ENCODE data around the gene WASF3. TPM values are rescaled to one million over a fixed set of nuclear protein-coding genes. Genes with fewer than 3 reads are reported as not detected.
A peak's percentile ranks its signal among the peaks of the same experiment; 100 is the strongest.

Gene WASF3
- total and polyA plus RNA-seq, 2 of the 13 experiments (the other 11 are each of a cell fraction or from before 2014, with no cell fraction given), result 10.4 to 17.2 TPM

DNA sequence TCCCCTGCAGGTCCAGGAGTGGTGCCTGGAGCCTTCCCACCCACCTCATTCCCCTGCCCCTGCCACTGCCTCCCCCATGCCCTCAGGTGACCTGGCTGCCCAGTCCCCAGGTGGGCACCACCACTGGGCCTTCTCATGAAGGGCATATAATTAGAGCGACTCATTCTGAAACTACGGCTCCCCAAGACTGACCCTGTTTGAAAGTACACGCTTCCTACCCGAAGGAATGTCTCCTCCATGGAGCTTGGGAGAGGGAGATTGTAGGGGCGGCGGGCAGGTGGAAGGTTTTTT, 150.5 kb downstream of the WASF3 start:
- in situ Hi-C loops (cut with HindIII; ENCODE audit: extremely low pct_ligation_motif_present, low pct_unique_long_range_greater_than_20kb), result loop anchor here (5.0 kb wide), 2 partner anchors 164 to 224 kb away; no protein-coding TSS in a partner anchor
- CTCF ChIA-PET (ENCODE audit: low intra/inter-chr PET ratio, low total read pairs), result interaction anchor here (1.5 to 1.8 kb wide), 2 partner anchors 165 to 222 kb away, joined by 10 read pairs; no protein-coding TSS in a partner anchor
- Histone ChIP-seq H3K27ac (ENCODE audit: extremely low read length, insufficient read depth, low read length) (no peak overlapping the region), H3K4me2 (ENCODE audit: low read depth, low read length) (no peak overlapping the region), H3K9me3 (ENCODE audit: low read length) (no peaks in the 10 kb centered on the region; the same call in 1 of the 2 replicates), H2AFZ (ENCODE audit: low read length) (no peak overlapping the region), H3K79me2 (ENCODE audit: insufficient read depth, low read length) (no peaks in the 10 kb centered on the region), H3K4me3 (replicated peaks in 1 of 3; ENCODE audit: insufficient read depth in 1 of 3, low read depth in 2 of 3, low read length in 3 of 3) (no peak overlapping the region), H4K20me1 (ENCODE audit: insufficient read depth, low read length) (no peaks in the 10 kb centered on the region; the same call in 1 of the 2 replicates), H3K9ac (ENCODE audit: insufficient read depth, low read depth, low read length) (no peak overlapping the region), H3K4me1 (ENCODE audit: insufficient read depth, low read length) (no peaks in the 10 kb centered on the region), H3K27me3 (ENCODE audit: control insufficient read depth in 1 of 2, insufficient read depth in 2 of 2, low read length in 2 of 2) (peaks cover 0 to 4% of the 10 kb centered on the region in 2 experiments; a peak in 3 of 5 replicates), H3K36me3 (replicated peaks in 1 of 2; ENCODE audit: control insufficient read depth in 1 of 2, insufficient read depth in 2 of 2, low read length in 2 of 2) (no peaks in the 10 kb centered on the region)
- intact Hi-C loops (cut with micrococcal nuclease; ENCODE audit: unreplicated experiment), result no loop called here
- ATAC-seq (peak; percentile 34), DNase-seq (ENCODE audit: low spot score) (no peak), FAIRE-seq (no peak)
- WGBS (ENCODE audit: low lambda C conversion rate), result no CpG with 5 or more reads among the region's 6 CpGs
- no TSS peak for BruUV-seq (replicated peaks)
- POLR2A ChIA-PET, result no interaction called here
- TF ChIP-seq, protein P1, sequence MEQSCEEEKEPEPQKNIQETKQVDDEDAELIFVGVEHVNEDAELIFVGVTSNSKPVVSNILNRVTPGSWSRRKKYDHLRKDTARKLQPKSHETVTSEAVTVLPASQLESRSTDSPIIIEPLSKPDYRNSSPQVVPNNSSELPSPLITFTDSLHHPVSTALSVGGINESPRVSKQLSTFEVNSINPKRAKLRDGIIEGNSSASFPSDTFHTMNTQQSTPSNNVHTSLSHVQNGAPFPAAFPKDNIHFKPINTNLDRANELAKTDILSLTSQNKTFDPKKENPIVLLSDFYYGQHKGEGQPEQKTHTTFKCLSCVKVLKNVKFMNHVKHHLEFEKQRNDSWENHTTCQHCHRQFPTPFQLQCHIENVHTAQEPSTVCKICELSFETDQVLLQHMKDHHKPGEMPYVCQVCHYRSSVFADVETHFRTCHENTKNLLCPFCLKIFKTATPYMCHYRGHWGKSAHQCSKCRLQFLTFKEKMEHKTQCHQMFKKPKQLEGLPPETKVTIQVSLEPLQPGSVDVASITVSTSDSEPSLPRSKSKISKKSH (CRISPR knock-in tag; IDR thresholded peaks at IDR 0.05; ENCODE audit: borderline replicate concordance), result no peak
- TF ChIP-seq HOXA9 (CRISPR knock-in tag; IDR thresholded peaks at IDR 0.05; ENCODE audit: borderline replicate concordance) (no peak), TEAD2 (CRISPR knock-in tag; IDR thresholded peaks at IDR 0.05) (no peak), MEF2D (CRISPR knock-in tag; IDR thresholded peaks at IDR 0.05) (no peak), ZNF776 (CRISPR knock-in tag; IDR thresholded peaks at IDR 0.05) (no peak), TBP (CRISPR knock-in tag; IDR thresholded peaks at IDR 0.05) (no peak), RXRB (CRISPR knock-in tag; IDR thresholded peaks at IDR 0.05; ENCODE audit: borderline replicate concordance) (no peak), ZNF614 (CRISPR knock-in tag; IDR thresholded peaks at IDR 0.05; ENCODE audit: borderline replicate concordance) (no peak), ZNF660 (CRISPR knock-in tag; IDR thresholded peaks at IDR 0.05; ENCODE audit: borderline replicate concordance, low read depth) (no peak)
- TF ChIP-seq, protein P2, sequence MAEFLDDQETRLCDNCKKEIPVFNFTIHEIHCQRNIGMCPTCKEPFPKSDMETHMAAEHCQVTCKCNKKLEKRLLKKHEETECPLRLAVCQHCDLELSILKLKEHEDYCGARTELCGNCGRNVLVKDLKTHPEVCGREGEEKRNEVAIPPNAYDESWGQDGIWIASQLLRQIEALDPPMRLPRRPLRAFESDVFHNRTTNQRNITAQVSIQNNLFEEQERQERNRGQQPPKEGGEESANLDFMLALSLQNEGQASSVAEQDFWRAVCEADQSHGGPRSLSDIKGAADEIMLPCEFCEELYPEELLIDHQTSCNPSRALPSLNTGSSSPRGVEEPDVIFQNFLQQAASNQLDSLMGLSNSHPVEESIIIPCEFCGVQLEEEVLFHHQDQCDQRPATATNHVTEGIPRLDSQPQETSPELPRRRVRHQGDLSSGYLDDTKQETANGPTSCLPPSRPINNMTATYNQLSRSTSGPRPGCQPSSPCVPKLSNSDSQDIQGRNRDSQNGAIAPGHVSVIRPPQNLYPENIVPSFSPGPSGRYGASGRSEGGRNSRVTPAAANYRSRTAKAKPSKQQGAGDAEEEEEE (CRISPR knock-in tag; IDR thresholded peaks at IDR 0.05; ENCODE audit: borderline replicate concordance), result no peak
- TF ChIP-seq, protein P3, sequence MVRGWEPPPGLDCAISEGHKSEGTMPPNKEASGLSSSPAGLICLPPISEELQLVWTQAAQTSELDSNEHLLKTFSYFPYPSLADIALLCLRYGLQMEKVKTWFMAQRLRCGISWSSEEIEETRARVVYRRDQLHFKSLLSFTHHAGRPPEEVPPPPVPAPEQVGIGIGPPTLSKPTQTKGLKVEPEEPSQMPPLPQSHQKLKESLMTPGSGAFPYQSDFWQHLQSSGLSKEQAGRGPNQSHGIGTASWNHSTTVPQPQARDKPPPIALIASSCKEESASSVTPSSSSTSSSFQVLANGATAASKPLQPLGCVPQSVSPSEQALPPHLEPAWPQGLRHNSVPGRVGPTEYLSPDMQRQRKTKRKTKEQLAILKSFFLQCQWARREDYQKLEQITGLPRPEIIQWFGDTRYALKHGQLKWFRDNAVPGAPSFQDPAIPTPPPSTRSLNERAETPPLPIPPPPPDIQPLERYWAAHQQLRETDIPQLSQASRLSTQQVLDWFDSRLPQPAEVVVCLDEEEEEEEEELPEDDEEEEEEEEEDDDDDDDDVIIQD (CRISPR knock-in tag; IDR thresholded peaks at IDR 0.05; ENCODE audit: low read depth), result no peak
- TF ChIP-seq, protein P4, sequence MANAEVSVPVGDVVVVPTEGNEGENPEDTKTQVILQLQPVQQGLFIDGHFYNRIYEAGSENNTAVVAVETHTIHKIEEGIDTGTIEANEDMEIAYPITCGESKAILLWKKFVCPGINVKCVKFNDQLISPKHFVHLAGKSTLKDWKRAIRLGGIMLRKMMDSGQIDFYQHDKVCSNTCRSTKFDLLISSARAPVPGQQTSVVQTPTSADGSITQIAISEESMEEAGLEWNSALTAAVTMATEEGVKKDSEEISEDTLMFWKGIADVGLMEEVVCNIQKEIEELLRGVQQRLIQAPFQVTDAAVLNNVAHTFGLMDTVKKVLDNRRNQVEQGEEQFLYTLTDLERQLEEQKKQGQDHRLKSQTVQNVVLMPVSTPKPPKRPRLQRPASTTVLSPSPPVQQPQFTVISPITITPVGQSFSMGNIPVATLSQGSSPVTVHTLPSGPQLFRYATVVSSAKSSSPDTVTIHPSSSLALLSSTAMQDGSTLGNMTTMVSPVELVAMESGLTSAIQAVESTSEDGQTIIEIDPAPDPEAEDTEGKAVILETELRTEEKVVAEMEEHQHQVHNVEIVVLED (CRISPR knock-in tag; IDR thresholded peaks at IDR 0.05; ENCODE audit: borderline replicate concordance), result no peak
- TF ChIP-seq, protein P5, sequence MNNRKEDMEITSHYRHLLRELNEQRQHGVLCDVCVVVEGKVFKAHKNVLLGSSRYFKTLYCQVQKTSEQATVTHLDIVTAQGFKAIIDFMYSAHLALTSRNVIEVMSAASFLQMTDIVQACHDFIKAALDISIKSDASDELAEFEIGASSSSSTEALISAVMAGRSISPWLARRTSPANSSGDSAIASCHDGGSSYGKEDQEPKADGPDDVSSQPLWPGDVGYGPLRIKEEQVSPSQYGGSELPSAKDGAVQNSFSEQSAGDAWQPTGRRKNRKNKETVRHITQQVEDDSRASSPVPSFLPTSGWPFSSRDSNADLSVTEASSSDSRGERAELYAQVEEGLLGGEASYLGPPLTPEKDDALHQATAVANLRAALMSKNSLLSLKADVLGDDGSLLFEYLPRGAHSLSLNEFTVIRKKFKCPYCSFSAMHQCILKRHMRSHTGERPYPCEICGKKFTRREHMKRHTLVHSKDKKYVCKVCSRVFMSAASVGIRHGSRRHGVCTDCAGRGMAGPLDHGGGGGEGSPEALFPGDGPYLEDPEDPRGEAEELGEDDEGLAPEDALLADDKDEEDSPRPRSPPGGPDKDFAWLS (CRISPR knock-in tag; IDR thresholded peaks at IDR 0.05; ENCODE audit: borderline replicate concordance), result no peak
- TF ChIP-seq, protein P6, sequence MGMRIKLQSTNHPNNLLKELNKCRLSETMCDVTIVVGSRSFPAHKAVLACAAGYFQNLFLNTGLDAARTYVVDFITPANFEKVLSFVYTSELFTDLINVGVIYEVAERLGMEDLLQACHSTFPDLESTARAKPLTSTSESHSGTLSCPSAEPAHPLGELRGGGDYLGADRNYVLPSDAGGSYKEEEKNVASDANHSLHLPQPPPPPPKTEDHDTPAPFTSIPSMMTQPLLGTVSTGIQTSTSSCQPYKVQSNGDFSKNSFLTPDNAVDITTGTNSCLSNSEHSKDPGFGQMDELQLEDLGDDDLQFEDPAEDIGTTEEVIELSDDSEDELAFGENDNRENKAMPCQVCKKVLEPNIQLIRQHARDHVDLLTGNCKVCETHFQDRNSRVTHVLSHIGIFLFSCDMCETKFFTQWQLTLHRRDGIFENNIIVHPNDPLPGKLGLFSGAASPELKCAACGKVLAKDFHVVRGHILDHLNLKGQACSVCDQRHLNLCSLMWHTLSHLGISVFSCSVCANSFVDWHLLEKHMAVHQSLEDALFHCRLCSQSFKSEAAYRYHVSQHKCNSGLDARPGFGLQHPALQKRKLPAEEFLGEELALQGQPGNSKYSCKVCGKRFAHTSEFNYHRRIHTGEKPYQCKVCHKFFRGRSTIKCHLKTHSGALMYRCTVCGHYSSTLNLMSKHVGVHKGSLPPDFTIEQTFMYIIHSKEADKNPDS (CRISPR knock-in tag; IDR thresholded peaks at IDR 0.05), result no peak

Data from HepG2 (cell line).